Mesenteric fat pad (tissue), 1 donor: Measurements from ENCODE around the gene MRI1. TPM values are rescaled to one million over a fixed set of nuclear protein-coding genes. Genes with fewer than 3 reads are reported as not detected.
"Not testable (repeated sequence)": the region's sequence is repeated elsewhere in the genome, so short reads cannot be mapped to it uniquely, and the experiment has no call there.

Source experiments
- DNase-seq: peaks from one replicate; pipeline ENCODE4 v3.0.0-alpha.2; 2020; ENCODE audit warnings: low spot score
- total RNA-seq: library from RNA; stranded (reverse); fragmentation: NEBNext Ultra II Directional; extraction: Animal tissue kit (Norgen Biotek cat#: 25700); gene quantifications from one replicate; pipeline ENCODE4 v1.2.1, GENCODE V29; 2021
- donor health status: DM: yes; HTN: yes; CAD: no.

Gene MRI1
- total RNA-seq, 1 donor from 2014 or later, result 22.9 TPM

DNA sequence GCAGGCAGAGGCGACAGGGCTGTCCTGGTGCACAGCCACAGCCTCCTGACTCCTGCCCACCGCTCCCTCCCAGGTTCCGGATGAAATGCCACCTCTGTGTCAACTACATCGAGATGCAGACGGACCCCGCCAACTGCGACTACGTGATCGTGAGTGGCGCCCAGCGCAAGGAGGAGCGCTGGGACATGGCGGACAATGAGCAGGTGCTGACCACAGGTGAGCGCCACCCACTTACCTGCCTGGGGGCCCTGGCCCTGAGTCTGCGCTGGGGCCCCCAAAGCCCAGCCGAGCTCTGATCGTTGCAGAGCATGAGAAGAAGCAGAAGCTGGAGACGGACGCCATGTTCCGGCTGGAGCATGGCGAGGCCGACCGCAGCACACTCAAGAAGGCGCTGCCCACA lies 5.5 kb upstream of the MRI1 start:
- DNase-seq, result no peak

DNA sequence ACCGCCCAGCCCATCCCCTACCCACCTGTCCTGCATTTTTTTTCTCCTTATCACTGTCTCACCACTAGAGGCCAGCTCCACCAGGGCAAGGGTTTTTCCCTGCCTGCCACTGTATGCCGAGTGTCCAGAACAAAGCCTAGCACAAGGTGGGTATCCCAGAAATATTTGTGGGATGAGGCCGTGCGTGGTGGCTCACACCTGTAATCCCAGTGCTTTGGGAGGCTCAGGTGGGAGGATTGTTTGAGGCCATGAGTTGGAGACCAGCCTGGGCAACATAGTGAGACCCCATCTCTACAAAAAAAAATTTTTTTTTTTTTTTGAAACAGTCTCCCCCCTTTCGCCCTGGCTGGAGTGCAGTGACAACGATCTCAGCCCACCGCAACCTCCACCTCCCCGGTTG lies 2.9 kb upstream of the MRI1 start:
- no peak for DNase-seq

DNA sequence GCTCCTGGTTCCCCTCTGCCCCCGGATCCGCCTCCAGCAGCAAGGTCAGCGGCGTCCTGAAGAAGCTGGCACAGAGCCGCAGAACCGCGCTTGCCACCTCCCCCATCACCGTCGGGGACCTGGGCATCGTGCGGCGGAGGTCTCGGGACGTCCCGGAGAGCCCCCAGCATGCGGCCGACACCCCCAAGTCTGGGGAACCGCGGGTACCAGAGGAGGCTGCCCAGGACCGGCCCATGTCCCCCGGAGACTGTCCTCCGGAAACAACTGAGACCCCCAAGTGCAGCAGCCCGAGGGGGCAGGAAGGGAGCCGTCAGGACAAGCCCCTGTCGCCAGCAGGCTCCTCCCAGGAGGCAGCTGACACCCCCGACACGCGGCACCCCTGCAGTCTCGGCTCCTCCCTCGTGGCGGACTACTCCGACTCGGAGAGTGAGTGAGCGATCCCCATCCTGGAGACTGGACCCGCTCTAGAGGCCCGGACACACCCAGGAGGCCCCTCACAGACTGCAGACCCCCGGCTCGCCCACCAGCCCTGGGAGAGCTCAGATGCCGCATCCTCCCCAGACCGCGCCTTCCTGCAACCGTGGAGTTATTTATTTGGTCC lies 1.6 kb upstream of the MRI1 start:
- no peak for DNase-seq

DNA sequence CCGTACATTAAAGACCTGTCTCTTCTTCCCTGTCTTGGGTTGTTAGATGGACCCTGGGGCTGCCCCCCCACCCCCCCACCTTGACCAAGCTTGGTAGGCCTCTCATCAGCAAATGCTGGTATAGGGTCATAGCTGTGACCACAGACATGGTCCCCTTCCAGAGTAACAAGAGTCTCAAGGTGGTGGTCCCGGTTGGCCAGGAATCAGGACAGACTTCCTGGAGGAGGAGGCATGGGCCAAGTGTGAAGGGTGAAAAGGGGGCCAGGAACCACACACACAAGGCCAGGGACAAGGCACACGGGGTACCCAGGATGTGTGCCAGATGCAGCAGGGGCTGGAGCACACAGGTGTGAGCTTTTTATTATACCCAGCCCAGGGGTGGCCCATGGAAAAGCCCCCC lies 1.1 kb upstream of the MRI1 start:
- DNase-seq, result no peak

DNA sequence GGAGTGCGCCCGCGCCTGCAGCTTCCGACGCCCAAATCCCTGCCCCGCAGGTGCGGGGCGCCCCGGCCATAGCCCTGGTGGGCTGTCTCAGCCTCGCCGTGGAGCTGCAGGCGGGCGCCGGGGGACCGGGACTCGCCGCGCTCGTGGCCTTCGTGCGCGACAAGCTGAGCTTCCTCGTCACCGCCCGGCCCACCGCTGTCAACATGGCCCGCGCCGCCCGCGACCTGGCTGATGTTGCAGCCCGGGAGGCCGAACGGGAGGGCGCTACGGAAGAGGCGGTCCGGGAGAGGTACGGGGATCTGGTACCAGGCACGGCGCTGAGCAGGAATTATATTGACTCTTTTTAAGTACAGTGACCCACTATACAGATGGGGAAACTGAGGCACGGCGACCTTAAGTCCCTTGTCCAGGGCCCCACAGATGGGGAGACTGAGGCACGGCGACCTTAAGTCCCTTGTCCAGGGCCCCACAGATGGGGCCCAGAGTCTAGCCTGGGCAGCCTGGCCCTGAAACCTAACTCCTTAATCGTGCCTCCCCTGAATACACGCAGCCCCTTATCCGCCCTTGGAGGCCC lies 586 bp downstream of the MRI1 start:
- DNase-seq, result no peak

DNA sequence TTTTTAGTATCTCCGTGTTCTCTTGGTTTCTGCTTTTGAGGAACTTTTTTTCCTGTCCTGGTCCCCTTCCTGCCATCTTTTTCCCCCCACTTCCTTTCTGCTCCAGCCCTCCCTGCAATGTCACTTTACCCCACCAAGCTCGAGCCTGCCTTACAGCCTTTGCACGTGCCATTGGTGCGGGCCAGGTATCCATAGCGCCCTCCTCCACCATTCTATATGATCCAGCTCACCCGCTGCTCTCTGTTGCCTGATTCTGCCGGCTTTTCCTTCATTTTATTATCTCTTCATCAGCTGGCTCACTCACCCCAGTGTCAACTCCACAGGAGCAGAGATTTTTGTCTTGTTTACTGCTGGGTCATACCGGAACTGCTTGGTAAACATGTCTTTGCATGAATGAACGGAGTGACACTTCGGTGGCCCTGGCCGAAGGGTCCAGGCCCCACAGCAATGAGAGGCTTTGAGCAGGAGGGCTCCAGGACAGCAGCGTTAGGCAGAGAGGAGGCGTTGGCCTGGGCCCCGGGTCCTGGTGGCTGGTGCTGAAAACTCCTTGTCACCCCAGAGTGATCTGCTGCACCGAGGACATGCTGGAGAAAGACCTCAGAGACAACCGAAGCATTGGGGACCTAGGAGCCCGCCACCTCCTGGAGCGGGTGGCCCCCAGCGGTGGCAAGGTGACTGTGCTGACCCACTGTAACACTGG lies 1.2 kb downstream of the MRI1 start:
- DNase-seq, result no peak

DNA sequence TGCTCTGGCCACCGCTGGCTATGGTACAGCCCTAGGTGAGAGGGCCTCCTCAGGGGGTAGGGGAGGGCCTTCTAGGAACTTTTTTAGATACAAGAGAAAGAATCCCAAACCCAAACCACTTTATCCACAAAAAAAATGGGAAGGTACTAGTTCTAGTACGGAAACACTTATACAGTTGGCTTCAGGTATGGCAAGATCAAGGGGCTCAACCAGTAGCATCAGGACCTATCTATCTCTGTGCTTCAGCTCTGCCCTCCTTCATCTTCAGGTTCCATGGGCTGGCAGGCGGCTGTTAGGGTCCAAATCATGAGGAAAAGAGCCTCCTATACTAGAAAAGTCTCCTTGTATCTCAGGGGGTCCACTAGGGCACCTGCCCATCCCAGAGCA lies 1.8 kb downstream of the MRI1 start:
- DNase-seq, result no peak

DNA sequence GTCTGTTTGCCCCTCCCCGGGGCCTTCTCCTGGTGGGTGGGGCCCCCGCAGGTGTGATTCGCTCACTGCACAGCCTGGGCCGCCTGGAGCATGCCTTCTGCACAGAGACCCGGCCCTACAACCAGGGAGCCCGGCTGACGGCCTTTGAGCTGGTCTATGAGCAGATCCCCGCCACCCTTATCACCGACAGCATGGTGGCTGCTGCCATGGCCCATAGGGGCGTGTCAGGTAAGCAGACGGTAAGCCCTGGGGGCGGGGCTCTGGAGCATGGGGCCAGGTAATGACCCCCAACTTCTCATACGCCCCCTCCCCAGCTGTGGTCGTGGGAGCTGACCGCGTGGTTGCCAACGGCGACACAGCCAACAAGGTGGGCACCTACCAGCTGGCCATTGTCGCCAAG lies 4.2 kb downstream of the MRI1 start:
- DNase-seq, result no peak

DNA sequence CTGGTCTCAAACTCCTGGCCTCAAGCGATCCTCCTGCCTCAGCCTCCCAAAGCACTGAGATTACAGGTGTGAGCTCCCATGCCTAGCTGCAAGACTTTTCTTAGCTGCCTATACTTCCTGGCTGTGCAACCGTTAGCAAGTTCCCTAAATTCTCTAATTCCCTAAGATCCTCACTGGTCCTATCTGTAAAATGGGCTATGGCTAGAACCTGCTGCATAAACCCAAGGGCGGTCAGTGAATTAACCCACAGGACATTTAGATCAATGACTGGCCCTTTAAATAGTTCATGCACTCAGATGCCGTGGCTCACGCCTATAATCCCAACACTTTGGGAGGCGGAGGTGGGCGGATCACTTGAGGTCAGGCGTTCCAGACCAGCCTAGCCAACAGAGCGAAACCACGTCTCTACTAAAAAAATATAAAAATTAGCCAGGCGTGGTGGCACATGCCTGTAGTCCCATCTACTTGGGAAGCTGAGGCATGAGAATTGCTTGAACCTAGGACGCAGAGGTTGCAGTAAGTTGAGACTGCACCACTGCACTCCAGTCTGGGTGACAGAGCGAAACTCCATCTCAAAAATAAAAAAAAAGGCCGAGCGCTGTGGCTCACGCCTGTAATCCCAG lies 5.8 kb downstream of the MRI1 start:
- DNase-seq, result no peak

DNA sequence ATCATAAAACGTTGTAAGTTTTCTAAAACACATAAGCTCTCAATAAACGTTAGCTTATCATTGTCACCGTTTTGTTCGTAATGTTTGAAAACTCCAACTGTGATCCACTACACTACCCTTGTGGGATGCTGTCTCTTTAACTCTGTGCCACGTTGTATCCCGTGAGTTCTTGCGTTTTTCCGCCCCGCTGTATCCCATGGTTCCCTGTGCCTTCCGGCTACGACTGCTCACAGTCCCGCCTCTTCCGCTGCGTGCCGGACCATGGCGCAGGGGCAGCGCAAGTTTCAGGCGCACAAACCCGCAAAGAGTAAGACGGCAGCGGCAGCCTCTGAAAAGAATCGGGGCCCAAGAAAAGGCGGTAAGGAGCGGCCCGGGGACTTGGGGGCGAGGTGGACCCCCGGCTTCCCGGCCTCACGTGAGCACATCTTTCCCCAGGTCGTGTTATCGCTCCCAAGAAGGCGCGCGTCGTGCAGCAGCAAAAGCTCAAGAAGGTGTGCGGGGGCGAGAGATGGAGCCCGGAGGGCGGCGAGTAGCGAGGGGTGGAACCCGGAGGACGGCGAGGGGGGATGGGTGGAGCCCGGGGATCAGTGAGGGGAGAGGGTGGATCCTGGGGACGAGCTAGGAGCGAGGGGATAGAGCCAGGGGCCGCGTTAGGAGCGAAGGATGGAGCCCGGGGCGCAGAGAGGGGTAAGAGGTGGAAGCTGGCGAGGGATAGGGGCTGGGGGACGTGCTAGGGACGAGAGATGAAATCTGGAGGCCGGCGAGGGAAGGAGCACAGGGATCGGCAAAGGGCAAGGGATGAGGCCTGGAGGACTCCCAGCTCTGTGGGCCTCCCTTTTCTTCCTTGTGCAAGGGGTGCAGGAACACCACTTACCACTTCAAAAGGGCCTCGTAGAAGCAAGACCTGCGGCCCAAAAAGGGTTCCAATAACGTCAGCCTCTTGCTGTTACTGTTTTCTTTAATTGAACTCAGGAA lies 10.2 kb downstream of the MRI1 start, which contains the start of gene C19orf53:
C19orf53 (plus strand) TSS at position 240 of the 975 bp plus-strand sequence; CDS start at position 262, 22 bp downstream.
- DNase-seq, result peak; percentile 94

DNA sequence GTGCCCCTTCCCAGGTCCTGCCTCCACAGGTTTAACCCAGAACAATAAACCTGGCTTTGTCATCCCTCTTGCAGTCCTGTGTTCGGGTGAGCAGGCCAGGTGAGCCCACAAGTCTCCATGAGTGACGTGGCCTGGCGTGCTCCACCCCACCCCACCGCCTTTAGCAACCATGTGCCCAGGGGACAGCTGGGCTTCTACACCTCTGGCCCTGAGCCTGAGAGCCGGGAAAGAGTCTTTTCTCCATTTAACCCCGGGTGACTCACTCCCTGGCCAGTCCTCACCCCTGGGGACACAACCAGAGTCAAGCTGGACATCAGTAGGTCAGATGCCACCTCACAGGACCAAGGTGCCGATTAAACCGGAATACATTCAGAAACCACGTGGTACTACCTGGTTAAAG lies 14.1 kb downstream of the MRI1 start:
- DNase-seq, result no peak

DNA sequence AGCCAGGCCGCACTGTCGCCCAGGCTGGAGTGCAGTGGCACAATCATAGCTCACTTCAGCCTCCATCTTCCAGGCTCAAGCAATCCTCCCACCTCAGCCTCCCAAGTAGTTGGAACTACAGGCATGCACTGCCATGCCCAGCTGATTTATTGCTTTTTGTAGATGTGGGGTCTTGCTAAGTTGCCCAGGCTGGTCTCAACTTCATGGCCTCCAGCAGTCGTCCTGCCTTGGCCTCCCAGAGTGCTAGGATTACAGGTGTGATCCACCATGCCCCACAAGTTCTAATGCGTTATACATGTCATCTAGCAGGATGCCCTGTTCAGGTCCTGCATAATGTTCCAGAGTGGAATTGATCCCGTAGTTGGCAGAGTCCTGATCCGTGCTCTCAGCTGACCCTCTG lies 14.5 kb downstream of the MRI1 start:
- DNase-seq, result no peak

DNA sequence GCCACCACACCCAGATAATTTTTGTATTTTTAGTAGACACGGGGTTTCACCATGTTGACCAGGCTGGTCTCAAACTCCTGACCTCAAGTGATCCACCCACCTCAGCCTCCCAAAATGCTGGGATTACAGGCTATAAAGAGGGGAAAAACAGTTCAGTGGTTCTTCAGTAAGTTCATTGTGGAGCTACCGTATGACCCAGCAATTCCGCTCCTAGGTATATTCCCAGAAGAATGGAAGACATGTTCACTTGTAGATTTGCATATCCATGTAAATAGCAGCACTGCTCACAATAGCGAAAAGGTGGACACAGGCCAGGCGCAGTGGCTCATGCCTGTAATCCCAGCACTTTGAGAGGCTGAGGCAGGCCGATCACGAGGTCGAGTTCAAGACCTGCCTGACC lies 15.5 kb downstream of the MRI1 start:
- not testable (repeated sequence) for DNase-seq

DNA sequence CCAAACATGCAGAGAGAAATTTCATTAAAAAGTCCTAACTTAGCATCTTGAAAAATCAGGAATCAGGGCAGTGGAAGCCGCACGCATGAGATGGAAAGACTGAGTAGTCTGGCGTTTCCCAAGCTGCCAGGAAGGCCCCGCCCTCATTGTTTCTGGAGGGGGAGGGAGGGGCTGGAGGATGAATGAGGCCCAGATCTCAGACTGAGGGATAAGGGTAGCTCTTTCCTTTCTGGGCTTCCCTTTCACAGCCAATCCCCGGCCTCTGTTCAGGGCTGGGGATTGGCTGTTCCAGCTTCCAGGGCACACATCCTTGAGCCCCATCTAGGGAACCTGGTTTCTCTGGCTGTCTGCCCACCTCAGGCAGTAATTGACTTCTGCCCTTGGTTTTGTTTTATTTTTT lies 17.2 kb downstream of the MRI1 start:
- DNase-seq, result no peak

DNA sequence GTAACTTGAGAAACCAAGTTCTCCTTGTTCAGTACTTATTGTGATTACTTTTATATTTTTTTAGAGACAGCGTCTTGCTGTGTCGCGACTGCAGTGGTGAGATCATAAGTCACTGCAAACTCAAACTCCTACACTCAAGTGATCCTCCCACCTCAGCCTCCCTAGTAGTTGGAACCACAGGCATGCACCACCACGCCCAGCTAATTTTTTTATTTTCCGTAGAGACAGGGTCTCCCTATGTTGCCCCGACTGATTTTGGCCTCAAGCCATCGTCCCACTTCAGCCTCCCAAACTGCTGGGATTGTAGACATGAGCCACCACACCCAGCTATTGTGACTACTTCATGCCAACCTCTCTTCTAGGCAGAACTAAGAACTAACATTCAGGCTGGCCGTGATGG lies 18.2 kb downstream of the MRI1 start:
- no peak for DNase-seq

DNA sequence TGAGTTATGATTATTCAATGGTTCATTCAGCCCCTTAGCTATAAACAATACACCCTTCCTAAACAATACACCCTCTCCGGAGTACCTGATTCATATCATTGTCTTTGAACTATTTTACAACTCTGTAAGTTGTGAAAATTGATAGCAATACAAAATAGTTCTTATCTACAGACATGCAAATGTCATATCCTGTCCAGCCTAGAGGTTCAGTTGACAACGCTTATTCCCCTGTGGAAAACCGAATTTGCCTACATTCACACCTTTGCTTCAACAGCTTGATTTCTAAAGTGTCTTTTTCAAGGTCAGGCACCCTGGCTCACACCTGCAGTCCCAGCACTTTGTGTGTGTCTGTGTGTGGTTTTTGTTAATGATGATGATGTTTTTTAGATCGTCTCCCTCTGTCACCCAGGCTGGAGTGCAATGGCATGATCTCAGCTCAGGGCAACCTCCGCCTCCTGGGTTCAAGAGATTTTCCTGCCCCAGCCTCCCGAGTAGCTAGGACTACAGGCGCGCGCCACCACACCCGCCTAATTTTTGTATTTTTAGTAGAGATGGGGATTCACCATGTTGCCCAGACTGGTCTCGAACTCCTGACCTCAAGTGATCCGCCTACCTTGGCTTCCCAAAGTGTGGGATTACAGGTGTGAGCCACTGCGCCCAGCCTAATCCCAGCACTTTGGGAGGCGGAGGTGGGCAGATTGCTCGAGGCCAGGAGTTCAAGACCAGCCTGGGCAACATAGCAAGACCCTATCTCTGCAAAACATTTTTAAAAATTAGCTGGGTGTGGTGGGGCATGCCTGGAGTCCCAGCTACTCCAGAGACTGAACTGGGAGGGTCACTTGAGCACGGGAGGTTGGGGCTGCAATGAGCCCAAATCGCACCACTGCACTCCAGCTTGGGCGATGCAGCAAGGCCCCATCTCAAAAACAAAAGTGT lies 19.5 kb downstream of the MRI1 start:
- DNase-seq, result no peak

DNA sequence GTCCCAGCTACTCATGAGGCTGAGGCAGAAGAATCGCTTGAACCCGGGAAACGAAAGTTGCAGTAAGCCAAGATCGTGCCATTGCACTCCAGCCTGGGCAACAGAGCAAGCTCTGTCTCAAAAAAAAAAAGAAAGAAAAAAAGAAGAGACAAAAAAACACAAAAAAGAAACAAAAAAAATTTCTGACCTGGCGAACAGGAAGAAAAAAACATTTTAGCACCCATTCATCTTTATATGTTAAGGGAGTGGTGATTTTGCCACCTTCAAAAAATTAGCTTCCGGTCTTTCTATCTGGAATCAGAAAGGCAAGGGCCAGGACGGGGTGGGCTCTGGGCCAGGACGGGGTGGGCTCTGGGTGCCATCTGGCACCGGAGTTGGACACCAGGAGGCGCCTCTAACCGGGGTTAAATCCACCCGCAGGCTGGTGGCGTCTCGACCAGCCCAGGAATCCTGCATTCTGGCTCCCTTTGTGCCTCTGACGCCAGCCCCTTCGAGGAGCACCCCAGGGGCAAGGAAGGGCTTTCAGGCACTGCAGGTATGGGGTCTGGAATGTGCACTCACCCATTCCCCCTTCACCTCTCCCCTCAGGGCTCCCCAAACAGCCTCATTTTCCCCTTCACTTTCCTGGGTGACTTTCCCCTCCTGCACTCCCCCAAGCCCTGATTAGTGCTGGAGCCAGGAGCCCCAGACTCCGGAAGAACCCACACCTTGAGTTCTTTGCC lies 20.6 kb downstream of the MRI1 start:
- DNase-seq, result no peak

DNA sequence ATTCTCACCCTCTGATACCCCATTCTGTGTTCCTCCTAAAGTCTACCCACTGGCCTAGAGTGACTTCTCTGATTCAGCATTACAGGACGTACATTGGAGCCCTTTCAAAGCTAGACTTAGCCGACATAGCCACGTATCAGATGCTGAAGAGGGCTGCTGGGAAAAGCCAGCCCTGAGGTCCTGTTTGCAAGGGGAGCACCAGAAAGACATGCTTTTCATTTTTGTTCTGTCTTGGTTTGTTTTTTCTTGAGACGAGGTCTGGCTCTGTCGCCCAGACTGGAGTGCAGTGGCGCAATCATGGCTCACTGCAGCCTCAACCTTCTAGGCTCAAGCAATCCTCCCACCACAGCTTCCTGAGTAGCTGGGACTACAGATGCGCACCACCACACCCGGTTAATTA lies 24.7 kb downstream of the MRI1 start:
- no peak for DNase-seq

DNA sequence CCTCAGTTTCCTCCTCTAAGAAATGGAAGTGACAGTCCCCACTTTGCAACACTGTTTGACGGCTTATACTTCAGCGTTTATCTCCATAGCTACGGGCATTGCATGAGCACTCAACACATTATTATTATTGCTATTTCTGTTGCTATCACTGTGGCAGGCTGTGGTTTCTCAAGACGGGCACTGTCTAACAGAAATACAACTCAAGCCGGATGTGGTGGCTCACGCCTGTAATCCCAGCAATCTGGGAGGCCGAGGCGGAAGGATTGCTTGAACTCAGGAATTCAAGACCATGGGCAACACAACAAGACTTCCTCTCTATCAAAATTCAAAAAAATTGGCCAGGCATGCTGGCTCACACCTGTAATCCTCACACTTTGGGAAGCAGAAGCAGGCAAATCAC lies 26.0 kb downstream of the MRI1 start:
- no peak for DNase-seq
